ENCODE results near the gene GBP5. TPM values are rescaled to one million over a fixed set of nuclear protein-coding genes. Genes with fewer than 3 reads are reported as not detected.
"Not testable (repeated sequence)": the region's sequence is repeated elsewhere in the genome, so short reads cannot be mapped to it uniquely, and the experiment has no call there.

GBP5 gene
- total RNA-seq, 6 experiments from 2014 or later = 0.10 to 0.34 TPM; not detected in 4

GRCh38 chr1:89302697-89303332, 30.2 kb upstream of the GBP5 start:
- no peaks in the 10 kb centered on the region for H3K27me3 Mint-ChIP-seq (ENCODE audit: insufficient read depth)
- no peak overlapping the region for H3K4me3 Mint-ChIP-seq
- H3K9me3 Mint-ChIP-seq = peaks cover 18% of the 10 kb centered on the region
- no peak overlapping the region for H3K27ac Mint-ChIP-seq
- no peaks in the 10 kb centered on the region for H3K36me3 Mint-ChIP-seq (ENCODE audit: low read depth)
- DNase-seq = no peak
- TF ChIP-seq, protein P1, sequence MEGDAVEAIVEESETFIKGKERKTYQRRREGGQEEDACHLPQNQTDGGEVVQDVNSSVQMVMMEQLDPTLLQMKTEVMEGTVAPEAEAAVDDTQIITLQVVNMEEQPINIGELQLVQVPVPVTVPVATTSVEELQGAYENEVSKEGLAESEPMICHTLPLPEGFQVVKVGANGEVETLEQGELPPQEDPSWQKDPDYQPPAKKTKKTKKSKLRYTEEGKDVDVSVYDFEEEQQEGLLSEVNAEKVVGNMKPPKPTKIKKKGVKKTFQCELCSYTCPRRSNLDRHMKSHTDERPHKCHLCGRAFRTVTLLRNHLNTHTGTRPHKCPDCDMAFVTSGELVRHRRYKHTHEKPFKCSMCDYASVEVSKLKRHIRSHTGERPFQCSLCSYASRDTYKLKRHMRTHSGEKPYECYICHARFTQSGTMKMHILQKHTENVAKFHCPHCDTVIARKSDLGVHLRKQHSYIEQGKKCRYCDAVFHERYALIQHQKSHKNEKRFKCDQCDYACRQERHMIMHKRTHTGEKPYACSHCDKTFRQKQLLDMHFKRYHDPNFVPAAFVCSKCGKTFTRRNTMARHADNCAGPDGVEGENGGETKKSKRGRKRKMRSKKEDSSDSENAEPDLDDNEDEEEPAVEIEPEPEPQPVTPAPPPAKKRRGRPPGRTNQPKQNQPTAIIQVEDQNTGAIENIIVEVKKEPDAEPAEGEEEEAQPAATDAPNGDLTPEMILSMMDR (IDR thresholded peaks at IDR 0.05) = no peak
- H3K4me1 Mint-ChIP-seq (ENCODE audit: low read depth) = no peaks in the 10 kb centered on the region

- not testable (repeated sequence) for H3K36me3 Mint-ChIP-seq (ENCODE audit: low read depth); H3K27ac Mint-ChIP-seq; H3K27me3 Mint-ChIP-seq (ENCODE audit: insufficient read depth); DNase-seq; H3K4me1 Mint-ChIP-seq (ENCODE audit: low read depth); H3K4me3 Mint-ChIP-seq
- peaks cover 23% of the 10 kb centered on the region for H3K9me3 Mint-ChIP-seq
These were observed 27.2 kb upstream of the GBP5 start for GRCh38 chr1:89299739-89300463.

GRCh38 chr1:89298461-89298860, 25.8 kb upstream of the GBP5 start:
- DNase-seq = no peak
- peaks cover 20% of the 10 kb centered on the region for H3K9me3 Mint-ChIP-seq

DNA sequence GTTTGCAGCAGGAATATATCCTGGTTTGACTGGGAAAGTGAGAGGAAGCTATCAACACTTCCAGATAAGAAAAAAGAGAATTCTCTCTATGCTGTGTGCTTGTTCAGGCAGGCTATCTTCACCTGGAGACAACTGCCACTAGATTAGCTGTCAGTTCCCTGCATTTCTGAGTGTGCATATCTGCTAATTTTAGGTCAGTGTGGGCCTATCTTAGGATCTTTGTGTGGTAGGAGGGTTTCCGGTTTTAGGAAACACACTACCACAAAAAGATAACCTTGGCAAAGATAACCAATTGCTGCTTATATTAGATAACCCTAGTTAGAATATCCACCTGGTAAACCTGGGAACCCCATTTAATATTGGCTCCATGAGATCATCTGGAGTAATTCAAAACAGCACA, 22.5 kb upstream of the GBP5 start:
- no peaks in the 10 kb centered on the region for H3K36me3 Mint-ChIP-seq (ENCODE audit: low read depth)
- peaks cover 9% of the 10 kb centered on the region for H3K9me3 Mint-ChIP-seq
- no peak overlapping the region for H3K27ac Mint-ChIP-seq
- TF ChIP-seq, protein P1 (IDR thresholded peaks at IDR 0.05) = no peak
- no peaks in the 10 kb centered on the region; the same call in 1 of the 2 replicates for H3K27me3 Mint-ChIP-seq (ENCODE audit: insufficient read depth)
- H3K4me1 Mint-ChIP-seq (ENCODE audit: low read depth) = no peaks in the 10 kb centered on the region
- no peak for DNase-seq
- no peak overlapping the region for H3K4me3 Mint-ChIP-seq

More at GRCh38 chr1:89298461-89298860, 25.8 kb upstream of the GBP5 start:
- Mint-ChIP-seq H3K4me1 (ENCODE audit: low read depth) (no peaks in the 10 kb centered on the region), H3K4me3 (no peak overlapping the region), H3K36me3 (ENCODE audit: low read depth) (no peaks in the 10 kb centered on the region), H3K27me3 (ENCODE audit: insufficient read depth) (no peaks in the 10 kb centered on the region; the same call in 1 of the 2 replicates), H3K27ac (no peak overlapping the region)
- TF ChIP-seq, protein P1 (IDR thresholded peaks at IDR 0.05) = no peak

GRCh38 chr1:89291276-89291675, 18.6 kb upstream of the GBP5 start:
- no peaks in the 10 kb centered on the region for H3K36me3 Mint-ChIP-seq (ENCODE audit: low read depth)
- H3K27ac Mint-ChIP-seq = no peak overlapping the region
- DNase-seq = no peak
- H3K9me3 Mint-ChIP-seq = peaks cover 8% of the 10 kb centered on the region
- TF ChIP-seq, protein P1 (IDR thresholded peaks at IDR 0.05) = no peak
- H3K27me3 Mint-ChIP-seq (ENCODE audit: insufficient read depth) = no peaks in the 10 kb centered on the region; the same call in 1 of the 2 replicates
- no peaks in the 10 kb centered on the region for H3K4me1 Mint-ChIP-seq (ENCODE audit: low read depth)
- H3K4me3 Mint-ChIP-seq = no peak overlapping the region

GRCh38 chr1:89288051-89288340, 15.3 kb upstream of the GBP5 start:
- TF ChIP-seq, protein P1 (IDR thresholded peaks at IDR 0.05) = no peak
- Mint-ChIP-seq H3K4me3 (no peak overlapping the region), H3K36me3 (ENCODE audit: low read depth) (no peaks in the 10 kb centered on the region), H3K4me1 (ENCODE audit: low read depth) (no peaks in the 10 kb centered on the region), H3K9me3 (peaks cover 8% of the 10 kb centered on the region), H3K27ac (no peak overlapping the region), H3K27me3 (ENCODE audit: insufficient read depth) (no peaks in the 10 kb centered on the region)
- DNase-seq = no peak

Measured in HFFc6 (cell line).